NCI-H446 treated with DMSO at 0.1 percent for 48 hours (cell line): Measurements from ENCODE around the gene ALG2.
A peak's percentile ranks its signal among the peaks of the same experiment; 100 is the strongest.

Experiments used
- DNase-seq: peaks from one replicate; lab custom pipeline; 2025; lab: John Stamatoyannopoulos, UW

Gene ALG2

DNA sequence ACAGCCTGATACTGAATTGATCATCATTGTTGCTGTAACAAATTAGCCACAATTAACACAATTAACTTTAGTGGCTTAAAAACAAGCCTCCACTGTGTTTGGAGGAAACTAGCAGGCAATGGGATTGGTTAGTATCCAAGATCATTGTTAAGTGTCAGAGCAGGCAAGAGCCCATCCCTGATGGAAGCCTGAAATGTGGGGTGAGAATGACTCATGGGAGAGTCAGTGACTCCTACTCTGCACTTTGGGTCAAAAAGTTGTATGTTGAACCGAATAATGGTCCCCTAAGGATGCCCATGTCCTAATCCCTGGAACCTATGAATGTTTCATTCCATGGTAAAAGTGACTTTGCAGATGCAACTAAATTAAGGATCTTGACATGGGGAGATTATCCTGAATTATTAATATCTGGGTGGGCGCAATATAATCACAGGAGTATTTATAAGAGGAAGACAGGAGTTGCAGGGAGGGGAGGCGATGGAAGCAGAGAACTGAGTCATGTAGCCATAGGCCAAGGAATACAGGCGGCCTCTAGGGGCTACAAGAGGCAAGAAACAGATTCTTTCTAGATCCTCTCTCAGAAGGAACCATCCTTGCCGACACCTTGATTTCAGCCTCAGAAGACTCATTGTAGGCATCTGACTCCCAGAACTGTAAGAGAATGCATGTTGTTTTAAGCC, 28.8 kb downstream of the ALG2 start:
- DNase-seq = no peak

DNA sequence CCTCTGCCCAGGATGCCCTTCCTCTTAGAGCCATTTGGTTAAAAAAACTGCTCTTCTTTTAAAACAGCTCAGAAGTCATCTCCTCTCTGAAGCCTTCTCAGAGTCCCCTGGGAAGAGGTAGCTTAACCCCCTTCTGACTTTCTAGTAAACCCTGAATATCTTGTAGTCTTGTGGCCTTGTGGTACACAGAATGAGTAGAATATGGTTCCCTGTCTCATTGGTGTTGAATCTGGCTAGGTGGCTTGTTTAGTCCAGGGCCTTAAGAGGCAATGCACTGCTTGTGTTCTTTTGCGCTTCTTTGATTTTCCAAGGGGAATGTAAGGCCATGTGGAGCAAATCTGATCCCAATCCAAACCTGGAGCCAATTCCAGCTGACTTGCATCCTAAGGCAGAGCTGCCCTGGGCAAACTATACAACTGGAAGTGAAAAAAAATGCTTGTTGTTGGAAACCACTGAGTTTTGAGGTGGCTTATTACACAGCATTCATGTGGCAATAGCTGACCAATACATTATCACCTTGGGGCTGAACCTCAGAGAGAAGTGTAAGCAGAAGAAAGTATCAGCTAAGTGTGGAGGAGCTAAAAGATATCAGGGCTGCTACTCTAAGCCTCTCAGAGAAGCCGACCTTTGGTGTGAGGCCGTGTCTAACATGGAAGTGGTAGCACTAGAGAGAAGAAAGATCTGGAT, 31.0 kb downstream of the ALG2 start:
- DNase-seq = no peak

DNA sequence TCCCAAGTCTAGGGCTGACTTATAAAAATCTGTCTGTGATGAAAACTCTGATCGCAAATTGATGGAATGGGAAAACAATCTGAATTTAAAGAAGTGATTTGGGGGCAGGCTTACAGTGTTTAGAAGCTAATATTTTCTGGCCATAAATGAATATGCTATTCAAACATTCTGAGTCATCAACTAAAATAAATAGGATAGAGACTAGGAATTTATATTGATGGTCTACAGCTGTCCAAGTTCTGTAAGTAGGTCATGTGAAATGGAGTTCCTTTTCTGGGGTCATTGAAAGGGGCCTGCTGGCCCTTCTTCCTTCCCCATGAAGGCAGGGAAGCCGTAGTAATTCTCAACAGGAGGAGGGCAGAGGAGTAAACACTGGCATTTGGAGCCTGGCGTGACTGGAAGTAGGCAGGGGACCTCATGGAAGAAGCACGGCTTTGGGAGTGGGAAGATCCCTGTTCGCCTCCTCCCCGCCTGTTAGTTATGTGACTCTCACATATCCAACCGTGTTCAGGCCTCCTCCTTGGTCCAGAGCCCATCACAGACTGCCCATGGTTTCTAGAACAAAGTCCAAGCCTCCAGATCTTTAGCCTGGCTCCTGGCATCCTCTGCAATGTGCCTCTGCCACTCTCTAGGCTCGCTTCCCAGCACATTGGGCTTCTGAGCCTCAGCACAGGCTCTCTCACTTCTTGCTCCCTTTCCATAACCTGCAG, 31.7 kb downstream of the ALG2 start:
- no peak for DNase-seq

DNA sequence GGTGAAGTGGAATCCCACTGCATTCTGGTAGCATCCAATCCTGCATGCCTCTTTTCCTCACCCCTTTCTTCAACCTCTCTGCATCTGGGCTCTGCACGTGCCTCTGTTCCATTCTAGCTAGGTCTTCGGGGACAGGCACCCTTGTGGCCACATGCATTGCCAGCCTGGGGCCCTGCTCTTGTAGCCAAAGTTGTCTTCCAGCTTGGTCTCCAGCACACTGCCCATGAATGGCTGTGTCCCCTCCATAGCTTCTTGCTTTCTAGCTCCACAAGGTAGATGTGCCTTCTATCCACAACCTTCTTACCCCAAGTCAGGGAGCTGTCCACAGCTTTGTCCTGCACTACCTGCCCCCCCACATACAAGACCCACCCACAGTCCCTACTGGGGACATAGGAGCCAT, 32.6 kb downstream of the ALG2 start:
- DNase-seq = no peak

DNA sequence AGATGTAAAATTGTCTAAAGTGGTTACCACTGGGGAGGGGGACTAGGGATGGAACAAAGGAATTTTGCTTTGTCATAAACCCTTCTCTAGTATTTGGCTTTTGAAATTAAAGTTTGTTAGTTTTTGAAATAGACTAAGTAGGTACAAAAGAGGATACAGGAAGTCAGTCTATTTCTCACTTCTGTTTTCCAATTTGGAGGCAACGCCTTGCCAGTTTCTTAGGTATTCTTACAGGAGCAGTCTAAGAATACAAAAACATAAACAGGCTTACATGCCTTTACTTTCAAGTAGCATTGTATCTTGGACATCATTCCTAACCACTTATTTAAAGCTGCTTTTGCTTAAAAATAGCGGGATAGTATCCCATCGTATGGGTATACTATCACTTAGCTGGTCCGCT, 34.4 kb downstream of the ALG2 start:
- no peak for DNase-seq

DNA sequence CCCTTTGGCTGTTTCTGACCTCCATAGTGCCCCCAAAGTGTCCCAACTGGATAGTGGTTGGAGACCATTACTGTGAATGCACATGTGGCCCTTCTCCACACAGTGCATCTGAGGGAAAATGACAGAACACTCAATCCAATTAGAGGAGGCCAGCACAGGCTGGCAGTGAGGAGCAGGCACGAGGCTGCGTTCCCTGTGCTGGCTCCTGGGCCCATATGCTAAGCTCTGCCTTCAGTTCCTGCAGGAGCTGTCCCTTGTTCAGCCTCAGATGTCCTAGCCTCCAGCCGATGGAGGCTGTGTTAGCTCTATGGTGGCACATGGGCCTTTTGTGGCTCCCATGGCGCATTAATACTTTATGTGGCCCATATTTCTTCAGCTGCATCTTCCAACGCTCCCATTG, 35.8 kb downstream of the ALG2 start:
- no peak for DNase-seq

DNA sequence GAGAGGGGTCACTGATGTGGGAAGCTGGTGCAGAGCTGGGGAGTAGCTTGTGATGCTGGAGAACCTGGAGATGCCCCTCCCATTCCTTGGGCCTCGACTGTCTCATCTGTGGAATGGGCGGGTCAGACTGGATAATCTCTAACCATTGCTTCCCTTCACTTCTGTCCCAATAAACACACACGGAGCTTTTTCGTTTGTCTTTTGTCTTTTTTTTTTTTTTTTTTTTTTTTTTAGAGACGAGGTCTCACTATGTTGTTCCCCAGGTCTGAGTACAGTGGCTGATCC, 36.5 kb downstream of the ALG2 start:
- DNase-seq = no peak

DNA sequence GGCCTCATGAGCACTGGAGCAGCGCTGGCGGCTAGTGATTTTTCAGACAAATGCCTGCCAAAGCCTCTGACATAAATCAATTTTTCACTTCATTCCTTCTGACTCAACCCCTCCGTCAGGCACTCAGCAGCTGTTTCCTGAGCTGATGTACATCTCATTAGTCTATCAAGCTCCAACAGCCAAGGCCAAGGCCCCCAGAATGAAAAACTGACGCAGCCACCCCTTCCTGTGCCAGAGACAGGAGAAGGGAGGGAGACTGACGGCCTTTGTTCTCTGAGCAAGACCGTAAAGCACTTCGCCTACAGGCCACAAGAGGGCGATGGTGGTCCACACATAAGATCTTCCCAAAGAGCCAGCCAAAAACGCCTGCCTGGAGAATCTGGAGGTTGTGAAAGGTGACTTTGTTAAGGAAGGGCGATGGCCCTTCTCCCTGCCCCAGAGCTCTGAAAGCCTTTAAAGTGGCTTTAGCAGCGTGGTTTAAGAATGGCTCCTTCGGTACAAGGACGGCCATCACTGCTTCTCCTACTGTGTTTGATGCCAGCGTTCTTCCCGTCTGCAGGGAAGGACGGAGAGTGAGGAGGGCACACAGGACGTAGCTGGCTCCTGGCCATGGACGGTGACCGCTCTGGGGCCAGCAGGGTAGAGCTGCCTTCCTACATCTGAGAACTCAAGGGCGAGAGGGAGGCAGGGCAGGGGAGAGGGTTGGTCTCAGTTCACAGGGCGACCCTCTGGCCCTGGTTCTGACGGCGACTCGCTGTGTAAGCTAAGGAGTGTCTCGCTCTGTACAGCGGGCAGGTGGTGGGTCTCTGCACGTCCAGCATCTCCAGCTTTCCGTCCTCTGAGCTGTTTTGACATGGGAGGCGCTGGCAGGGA, 37.0 kb downstream of the ALG2 start:
- peak; percentile 83 for DNase-seq

DNA sequence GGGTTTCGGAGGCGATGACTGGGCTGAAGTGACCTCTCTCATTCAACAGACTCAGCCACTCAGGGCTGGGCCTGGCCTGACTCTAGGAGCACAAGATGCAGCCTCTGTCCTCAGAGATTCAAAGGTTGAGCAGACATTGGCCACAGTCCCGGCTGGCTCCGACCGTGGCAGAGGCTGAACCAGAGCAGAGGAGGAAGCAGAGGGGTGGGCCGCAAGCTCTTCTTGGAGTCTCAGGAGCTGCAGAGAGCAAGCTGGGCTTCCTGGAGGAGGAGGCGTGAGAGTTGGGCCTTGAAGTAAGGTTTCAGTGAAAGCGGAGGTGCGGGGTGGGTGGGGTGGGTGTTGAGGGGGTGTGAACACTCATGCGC, 37.6 kb downstream of the ALG2 start:
- DNase-seq = no peak

DNA sequence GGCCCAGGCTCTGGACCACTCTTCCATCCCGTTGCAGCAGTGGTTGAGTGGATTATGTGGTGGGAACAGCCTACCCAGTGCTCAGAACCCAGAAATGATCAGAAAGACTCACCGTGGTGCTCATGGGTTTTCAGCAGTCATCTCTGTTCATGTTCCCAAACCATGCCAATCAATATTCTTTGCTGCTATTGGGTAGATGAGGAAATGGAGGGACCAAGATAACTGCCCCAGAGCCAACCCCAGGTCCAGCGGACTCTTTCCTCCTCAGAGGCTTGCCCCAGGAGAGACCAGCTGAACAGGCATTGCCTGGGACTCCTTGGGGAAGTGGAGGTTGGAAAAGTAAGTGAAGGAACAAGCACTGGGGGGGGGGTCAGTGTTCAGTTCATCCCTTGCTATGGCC, 38.1 kb downstream of the ALG2 start:
- no peak for DNase-seq

DNA sequence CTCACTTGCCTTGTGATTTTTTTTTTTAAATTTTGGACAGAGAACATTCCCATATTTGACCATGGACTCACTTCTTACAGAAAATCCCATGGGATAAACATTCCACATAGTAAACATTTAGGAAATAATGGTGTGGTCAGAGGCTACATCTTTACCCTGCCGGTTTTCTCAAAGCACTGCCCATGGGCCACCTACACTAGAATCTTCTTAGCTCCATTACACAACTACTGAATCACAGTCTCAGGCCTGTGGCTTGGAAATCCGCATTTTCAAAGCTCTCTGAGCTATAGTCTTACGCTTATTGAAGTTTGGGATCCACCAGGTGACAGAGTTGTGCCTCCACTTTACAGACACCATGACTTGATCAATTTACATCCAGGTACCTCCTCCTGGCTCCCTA, 39.4 kb downstream of the ALG2 start:
- DNase-seq = no peak

DNA sequence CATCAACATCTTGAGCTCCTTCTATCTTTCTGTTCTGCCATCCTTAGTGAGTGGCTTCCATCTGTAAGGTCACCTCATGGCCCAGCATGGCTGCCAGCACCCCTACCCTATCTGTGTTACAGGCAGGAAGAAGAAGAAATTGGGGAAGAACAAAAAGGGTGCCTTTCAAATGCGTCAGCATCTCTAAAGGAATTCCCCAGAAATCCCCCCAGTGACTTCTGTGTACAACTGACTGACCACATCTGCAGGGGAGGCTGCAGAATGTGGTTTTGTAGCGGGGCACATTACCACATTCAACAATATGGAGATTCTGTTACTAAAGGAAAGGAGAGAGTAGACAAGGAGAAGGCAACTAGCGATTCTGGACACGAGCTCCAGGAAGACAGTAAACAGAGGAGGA, 40.1 kb downstream of the ALG2 start:
- DNase-seq = no peak

DNA sequence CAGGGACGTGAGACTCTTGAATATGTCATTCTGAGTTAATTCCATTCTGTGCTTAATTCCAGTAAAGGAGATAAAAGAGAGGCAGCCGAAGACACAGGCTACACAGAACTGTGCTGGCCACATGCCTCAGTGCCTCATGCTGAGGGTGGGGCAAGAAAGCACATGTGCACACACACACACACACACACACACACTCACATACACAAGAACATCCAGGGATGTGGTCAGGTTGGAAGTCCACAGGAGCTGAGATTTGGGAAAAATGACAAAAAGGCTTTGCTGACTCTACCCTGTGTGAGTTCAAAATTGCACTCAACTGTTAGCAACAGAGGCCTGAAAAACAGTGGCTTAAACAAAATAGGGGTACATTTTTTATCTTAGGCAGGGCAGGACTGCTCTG, 40.5 kb downstream of the ALG2 start:
- no peak for DNase-seq

DNA sequence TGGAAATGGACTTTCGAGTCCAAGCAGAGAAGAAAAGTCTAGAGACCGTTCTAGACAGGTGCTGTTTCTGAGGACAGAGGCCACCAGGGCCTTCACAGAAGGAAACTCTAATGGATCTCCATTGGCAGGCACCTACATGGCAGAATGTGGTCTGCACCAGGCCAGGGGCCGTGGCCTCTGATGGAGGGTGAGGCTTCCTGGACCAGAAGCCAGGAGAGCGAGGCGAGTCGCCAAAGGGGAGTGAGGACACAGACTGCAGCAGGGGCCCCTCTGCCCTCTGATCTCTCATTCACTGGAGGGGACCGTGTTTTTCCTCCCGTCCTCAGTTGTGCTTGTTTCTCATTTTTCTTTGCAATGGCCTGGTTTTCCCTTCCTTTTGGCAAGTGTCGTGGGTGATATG, 41.1 kb downstream of the ALG2 start:
- no peak for DNase-seq

DNA sequence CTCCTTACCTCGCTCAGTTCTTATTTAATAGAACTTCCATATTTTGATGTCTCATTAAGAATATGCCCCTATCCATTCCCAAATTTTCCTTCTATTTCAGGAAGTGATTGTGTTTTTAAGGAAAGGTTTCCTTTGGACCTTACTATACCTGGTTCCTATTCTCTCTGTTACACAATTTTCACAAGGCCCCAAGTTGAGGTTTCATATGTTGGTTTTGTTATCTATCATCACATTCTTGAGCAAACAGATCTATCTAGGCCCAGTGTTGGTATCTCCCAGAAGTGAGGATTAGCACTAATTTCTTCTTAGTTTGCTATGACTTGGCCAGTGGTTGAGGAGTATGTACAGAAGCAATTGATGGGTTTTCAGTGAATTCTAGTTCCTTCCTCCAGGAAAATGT, 41.5 kb downstream of the ALG2 start:
- DNase-seq = no peak

DNA sequence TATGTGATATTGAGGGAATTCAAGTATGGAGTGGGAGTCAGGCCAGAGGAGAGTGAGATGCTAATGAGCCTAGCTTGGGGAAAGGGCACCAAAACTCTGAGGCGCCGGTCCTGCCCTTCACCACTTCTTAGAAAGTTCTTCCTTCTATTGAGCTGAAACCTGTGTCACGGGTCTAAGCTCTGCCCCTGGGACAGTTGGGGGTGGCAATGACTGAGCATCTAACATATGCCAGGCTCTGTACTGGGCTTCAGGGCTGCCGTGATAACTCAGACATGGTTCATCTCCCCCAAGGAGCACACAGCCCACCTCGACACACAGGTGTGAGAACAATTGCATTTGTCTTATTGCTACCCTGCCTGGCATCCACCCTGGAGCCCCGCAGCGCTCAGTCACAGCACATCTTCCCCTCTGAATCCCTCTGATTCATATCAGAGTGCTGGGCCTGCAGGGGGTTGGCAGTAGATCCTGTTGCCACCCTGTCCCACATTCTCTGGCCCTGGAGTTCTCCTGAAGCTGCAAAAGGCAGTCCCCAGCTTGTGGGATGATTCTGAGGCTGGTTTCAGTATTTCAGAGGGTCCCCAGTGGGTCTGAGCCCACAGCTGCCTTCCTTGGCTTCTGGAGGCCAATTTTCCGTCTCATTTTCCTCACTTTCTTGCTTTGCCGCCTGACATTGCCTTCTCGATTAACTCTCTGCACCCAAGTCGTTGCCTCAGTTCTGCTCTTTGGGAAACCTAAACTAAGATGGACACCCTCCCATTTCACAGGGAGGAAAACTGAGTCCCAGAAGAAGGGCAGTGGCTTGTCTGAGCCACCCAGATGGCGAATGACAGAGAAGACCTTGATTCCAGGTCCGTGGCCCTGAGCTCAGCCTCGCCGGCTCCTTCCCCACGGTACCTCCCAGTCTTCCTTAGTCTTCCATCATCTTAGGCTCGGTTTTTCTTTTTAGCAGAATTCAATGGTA, 42.5 kb downstream of the ALG2 start:
- no peak for DNase-seq

DNA sequence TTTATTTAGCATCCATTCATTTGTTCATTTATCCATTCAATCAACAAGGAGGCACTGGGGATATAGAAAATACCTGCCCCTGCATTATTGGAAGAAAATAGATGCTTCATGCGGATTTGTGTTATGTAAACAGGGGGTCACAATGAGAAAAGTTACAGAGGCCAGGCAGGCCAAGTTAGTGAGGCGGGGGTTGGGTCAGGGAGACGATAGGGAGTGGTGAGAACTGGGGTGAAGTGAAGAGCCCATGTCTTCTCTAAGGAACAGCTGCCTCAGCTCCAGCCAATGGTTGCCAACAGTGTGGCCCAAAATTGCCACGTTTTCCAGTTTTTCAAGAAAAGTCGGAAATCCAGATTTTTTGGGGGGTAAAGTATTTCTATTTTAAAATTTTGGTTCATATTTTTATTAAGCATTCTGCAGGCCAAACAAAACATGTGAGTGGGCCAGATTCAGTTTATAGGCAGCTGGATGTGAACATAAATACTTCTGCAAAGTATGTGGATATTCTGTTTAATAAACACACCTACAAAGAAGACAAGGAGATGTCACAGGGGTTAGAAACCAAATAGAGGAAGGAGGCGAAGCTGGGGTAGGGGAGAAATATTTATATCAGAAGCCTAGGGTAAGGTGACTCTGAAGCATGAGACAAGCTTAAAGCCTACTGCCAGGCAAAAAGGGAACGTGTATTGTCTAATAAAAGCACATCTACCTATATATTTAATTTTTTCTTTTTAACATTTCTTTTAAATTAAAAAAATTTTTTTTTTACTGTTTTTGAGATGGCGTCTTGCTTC, 44.0 kb downstream of the ALG2 start:
- DNase-seq = no peak

DNA sequence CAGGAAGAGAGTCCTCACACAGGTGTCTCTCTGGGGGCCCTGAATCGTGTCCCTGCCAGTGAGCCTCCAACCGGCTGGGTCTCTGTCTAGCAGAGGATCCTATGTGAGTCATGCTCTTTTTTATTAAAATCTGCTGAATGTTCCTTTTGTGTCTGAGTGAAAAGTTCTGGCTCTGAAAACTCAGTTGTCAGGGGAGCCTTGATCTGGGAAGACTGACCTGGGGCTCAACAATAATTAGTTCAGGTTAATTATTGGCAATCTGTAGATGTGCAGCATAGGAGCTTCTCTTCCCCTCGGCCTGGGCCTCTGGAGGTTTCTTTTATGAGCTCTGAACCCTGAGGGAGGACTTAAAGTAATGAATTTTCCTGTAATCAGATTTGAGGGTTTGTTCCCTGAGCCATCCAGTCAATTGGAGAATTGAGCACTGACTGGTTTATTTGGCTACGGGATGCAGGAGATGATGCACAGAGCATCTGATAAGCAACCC, 45.2 kb downstream of the ALG2 start:
- no peak for DNase-seq

DNA sequence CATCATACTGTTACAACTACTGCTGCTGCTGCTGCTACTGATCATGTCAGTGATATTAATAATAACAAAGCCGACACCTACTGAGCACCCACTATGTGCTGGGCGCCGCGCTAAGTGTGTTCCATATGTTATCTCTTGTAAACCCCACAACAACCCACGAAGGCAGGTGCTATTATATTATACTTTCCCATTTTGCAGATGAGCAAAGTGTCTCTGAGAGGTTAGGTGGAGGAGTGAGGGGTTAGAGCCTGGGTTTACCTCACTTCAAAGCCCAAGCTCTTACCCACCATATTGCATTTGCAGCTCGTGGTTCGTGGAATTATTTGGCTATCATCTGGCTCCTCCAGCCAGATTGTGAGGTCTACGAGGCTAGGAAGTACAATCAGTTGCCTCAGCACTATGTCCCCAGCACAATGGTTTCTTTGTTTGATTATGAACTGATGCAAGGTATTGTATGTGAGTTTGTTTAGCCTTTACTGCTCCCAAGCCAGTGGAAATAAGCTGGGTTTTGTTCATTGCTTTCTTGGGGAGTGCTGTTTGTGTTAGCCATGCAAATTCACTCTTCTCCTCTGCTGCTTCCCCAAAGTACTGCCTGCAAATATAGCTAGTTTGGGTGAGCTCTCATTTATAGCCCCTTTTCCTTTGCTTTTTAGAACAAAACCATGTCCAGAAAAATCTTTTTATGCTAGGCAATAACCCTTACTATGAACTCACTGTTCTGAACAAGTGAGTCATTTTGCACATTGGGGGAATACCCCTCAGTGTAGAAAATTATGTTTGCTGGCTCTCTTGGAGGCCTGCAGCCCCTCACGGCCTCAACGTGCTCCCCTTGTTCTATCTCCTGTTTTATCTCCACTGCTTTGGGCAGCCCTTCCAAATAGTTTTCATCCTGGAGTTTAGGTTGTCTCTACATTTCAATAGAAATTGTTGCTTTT, 47.9 kb downstream of the ALG2 start:
- no peak for DNase-seq
